NT2/D1 (cell line): ENCODE measurements around the gene COX4I2.

ENCODE experiments used
- SUZ12 ChIP-seq: IDR thresholded peaks from 2 replicates; pipeline ENCODE4 v1.6.1; 2011; ENCODE audit not compliant: insufficient read length, insufficient read depth; ENCODE audit errors: extremely low read depth
- YY1 ChIP-seq: IDR thresholded peaks from 2 replicates; pipeline ENCODE4 v1.6.1; 2011; ENCODE audit not compliant: insufficient read length, insufficient read depth

GRCh38 chr20:31680286-31681127 is 42.8 kb downstream of the COX4I2 start:
- no peak for TF ChIP-seq YY1
- TF ChIP-seq SUZ12: no peak
